K562 (cell line): ENCODE data around the gene REPS1. TPM values are rescaled to one million over a fixed set of nuclear protein-coding genes. Genes with fewer than 3 reads are reported as not detected.

ENCODE experiments used
- ATAC-seq: fragments of 200-7000 bp; cut with Tn5 transposase; 3 replicates; pipeline ENCODE4 v1.9.1; 2020; ENCODE audit warnings: moderate library complexity
- BruUV-seq: library from RNA; stranded (reverse); fragments of 400-500 nt; replicated peaks from 2 replicates; lab custom pipeline; 2021; lab: Mats Ljungman, UMichigan
- CTCF ChIA-PET: fragments of 300-600 bp; formaldehyde crosslinking; extraction: SDS; loops from one replicate; lab custom pipeline; 2021; ENCODE audit warnings: low intra/inter-chr PET ratio; lab: Yijun Ruan, JAX
- POLR2A ChIA-PET: fragments of 300-600, 350-650 bp; sonication (Branson Sonifier 250); formaldehyde crosslinking; extraction: SDS; loops from one replicate; lab custom pipeline; 2021; ENCODE audit warnings: antibody characterized with exemption, inconsistent platforms; lab: Yijun Ruan, JAX
- DNase-seq, 4 experiments: peaks; one replicate each; pipeline versions ENCODE4 v3.0.0 to v3.0.0-alpha.2; 2011 to 2018; ENCODE audit warnings: low spot score in 3 of 4, mixed read lengths in 3 of 4; ENCODE audit errors: extremely low read depth in 1 of 4
- FAIRE-seq: peaks from 2 replicates; lab custom pipeline; 2011; peaks lifted over from hg19 to GRCh38; lab: Jason Lieb, UNC
- H2AFZ ChIP-seq: 2 replicates; pipeline ENCODE4 v1.6.0; 2011; ENCODE audit warnings: low read depth, low read length, control low read depth, inconsistent platforms
- H3K27ac ChIP-seq: fragments of 200-600 bp; 3 replicates; pipeline ENCODE4 v1.8.0; 2011; ENCODE audit warnings: low read depth, mild to moderate bottlenecking, control low read depth, inconsistent platforms, low read length, moderate library complexity, mixed read lengths; ENCODE audit errors: extremely low read depth
- H3K27me3 ChIP-seq, 2 experiments: fragments of 300-600 bp in 1 of 2; 2 replicates in 1 of 2; 3 replicates in 1 of 2; pipeline versions ENCODE4 v1.6.0 to v1.8.0; 2011; ENCODE audit warnings: inconsistent platforms in 2 of 2, low read length in 2 of 2, mild to moderate bottlenecking in 1 of 2, mixed read lengths in 1 of 2, moderate library complexity in 1 of 2; ENCODE audit not compliant: control insufficient read depth in 2 of 2, insufficient read depth in 2 of 2
- H3K36me3 ChIP-seq: fragments of 300-600 bp; 3 replicates; pipeline ENCODE4 v1.8.0; 2011; ENCODE audit warnings: mild to moderate bottlenecking, low read length, inconsistent platforms; ENCODE audit not compliant: control insufficient read depth, insufficient read depth
- H3K4me1 ChIP-seq, 2 experiments: fragments of 200-600 bp in 1 of 2; replicated peaks in 1 of 2; 2 replicates in 1 of 2; 3 replicates in 1 of 2; pipeline versions ENCODE4 v1.5.1 to v1.8.0; 2011; ENCODE audit warnings: inconsistent platforms in 2 of 2, low read length in 2 of 2, mild to moderate bottlenecking in 1 of 2, mixed read lengths in 1 of 2, moderate library complexity in 1 of 2; ENCODE audit not compliant: control insufficient read depth in 2 of 2, insufficient read depth in 2 of 2
- H3K4me2 ChIP-seq: 2 replicates; pipeline ENCODE4 v1.6.1; 2011; ENCODE audit warnings: low read length, control low read depth, inconsistent platforms, mixed read lengths; ENCODE audit not compliant: insufficient read depth
- H3K4me3 ChIP-seq: fragments of 200-600 bp; sonication (generic), shearing (Covaris generic); 2 replicates; pipeline ENCODE4 v1.5.1; 2016; ENCODE audit warnings: control low read depth, inconsistent platforms
- H3K79me2 ChIP-seq: fragments of 200-600 bp; 3 replicates; pipeline ENCODE4 v1.8.0; 2011; ENCODE audit warnings: low read length, inconsistent platforms; ENCODE audit not compliant: control insufficient read depth, insufficient read depth
- H3K9ac ChIP-seq, 2 experiments: 2 replicates each; pipeline versions ENCODE4 v1.6.0 to v1.6.1; 2011; ENCODE audit warnings: low read depth in 2 of 2, low read length in 2 of 2, control low read depth in 1 of 2, inconsistent platforms in 1 of 2, mild to moderate bottlenecking in 1 of 2, mixed read lengths in 1 of 2; ENCODE audit not compliant: insufficient read depth in 1 of 2
- H3K9me1 ChIP-seq: one replicate; pipeline ENCODE4 v1.6.0; 2011; ENCODE audit warnings: inconsistent platforms, mild to moderate bottlenecking, low read length, moderate library complexity; ENCODE audit not compliant: control insufficient read depth, insufficient read depth
- H3K9me3 ChIP-seq: replicated peaks from 2 replicates; pipeline ENCODE4 v1.5.1; 2011; ENCODE audit warnings: low read depth, low read length, inconsistent platforms; ENCODE audit not compliant: control insufficient read depth, insufficient read depth
- H4K20me1 ChIP-seq: replicated peaks from 2 replicates; pipeline ENCODE4 v1.6.1; 2011; ENCODE audit warnings: low read length, inconsistent platforms, mixed read lengths; ENCODE audit not compliant: control insufficient read depth, insufficient read depth
- ATF6 ChIP-seq: sonication (generic); formaldehyde crosslinking; IDR thresholded peaks from 2 replicates; pipeline ENCODE4 v1.4.0; 2020; ENCODE audit warnings: mild to moderate bottlenecking, missing genetic modification reagents
- CHD2 ChIP-seq: IDR thresholded peaks from 2 replicates; pipeline ENCODE4 v1.6.1; 2011; ENCODE audit warnings: low read depth, low read length
- E2F5 ChIP-seq: sonication (generic); formaldehyde crosslinking; IDR thresholded peaks from 2 replicates; pipeline ENCODE4 v1.8.0; 2022; ENCODE audit warnings: mild to moderate bottlenecking, missing genetic modification reagents
- EZH2 ChIP-seq: IDR thresholded peaks from 2 replicates; pipeline ENCODE4 v1.6.1; 2012; ENCODE audit warnings: low read depth, mild to moderate bottlenecking, inconsistent platforms, low read length, borderline replicate concordance
- FOXK2 ChIP-seq, 2 experiments: fragments of 450-650 bp; IDR thresholded peaks in 1 of 2; conservative IDR thresholded peaks in 1 of 2; 2 replicates each; pipeline ENCODE4 v1.6.1; 2016; ENCODE audit warnings: low read depth in 2 of 2, mild to moderate bottlenecking in 1 of 2
- HINFP ChIP-seq: fragments of 450-650 bp; conservative IDR thresholded peaks from 2 replicates; pipeline ENCODE4 v1.6.1; 2016; ENCODE audit warnings: missing genetic modification characterization, low read depth, mild to moderate bottlenecking, control low read depth, missing compliant biosample characterization
- MED1 ChIP-seq: sonication (generic); formaldehyde crosslinking; IDR thresholded peaks from 2 replicates; pipeline ENCODE4 v1.8.1; 2023; ENCODE audit warnings: missing genetic modification reagents, borderline replicate concordance
- NCOR1 ChIP-seq: fragments of 450-650 bp; IDR thresholded peaks from 2 replicates; pipeline ENCODE4 v1.6.1; 2016; ENCODE audit warnings: mild to moderate bottlenecking, moderate library complexity
- NFE2 ChIP-seq: IDR thresholded peaks from 2 replicates; pipeline ENCODE4 v1.6.1; 2014; ENCODE audit warnings: antibody characterized with exemption, low read depth
- SNAPC5 ChIP-seq: fragments of 250-450 bp; sonication (Bioruptor Pico); IDR thresholded peaks from 2 replicates; pipeline ENCODE4 v1.8.0; 2021; ENCODE audit warnings: moderate library complexity, mild to moderate bottlenecking, inconsistent platforms
- STAT5B ChIP-seq: fragments of 250-450 bp; sonication (Bioruptor Pico); IDR thresholded peaks from 2 replicates; pipeline ENCODE4 v1.8.0; 2021; ENCODE audit warnings: mild to moderate bottlenecking, inconsistent platforms
- TAL1 ChIP-seq: fragments of 450-650 bp; IDR thresholded peaks from 2 replicates; pipeline ENCODE4 v1.6.1; 2016; ENCODE audit warnings: mild to moderate bottlenecking
- TCF7 ChIP-seq: sonication (generic); IDR thresholded peaks from 2 replicates; pipeline ENCODE4 v1.6.1; 2016; ENCODE audit warnings: antibody characterized with exemption, borderline replicate concordance
- ZNF121 ChIP-seq: sonication (generic); formaldehyde crosslinking; conservative IDR thresholded peaks from 2 replicates; pipeline ENCODE4 v1.8.0; 2022; ENCODE audit warnings: missing genetic modification reagents
- ZNF175 ChIP-seq: fragments of 200-800 bp; sonication (Bioruptor generic); IDR thresholded peaks from 2 replicates; pipeline ENCODE4 v1.6.1; 2016; ENCODE audit warnings: low read depth, mild to moderate bottlenecking, missing genetic modification characterization, missing compliant biosample characterization
- ZNF277 ChIP-seq: fragments of 250-450 bp; sonication (Bioruptor Pico); IDR thresholded peaks from 2 replicates; pipeline ENCODE4 v1.8.0; 2022; ENCODE audit warnings: inconsistent platforms, mild to moderate bottlenecking, moderate library complexity, borderline replicate concordance
- ZNF764 ChIP-seq: fragments of 250-450 bp; sonication (Bioruptor Pico); IDR thresholded peaks from 2 replicates; pipeline ENCODE4 v1.4.0; 2020; ENCODE audit warnings: low read depth, mild to moderate bottlenecking, moderate library complexity
- WGBS: fragments of 100-300 bp; shearing (Covaris generic); methylation state at CpG from one replicate; pipeline ENCODE4 v1.1.6; 2016; ENCODE audit warnings: low coverage, mixed read lengths; ENCODE audit not compliant: insufficient coverage; ENCODE audit errors: missing lambda C conversion rate; 5-methylcytosine and 5-hydroxymethylcytosine counted together
- in situ Hi-C: fragments of 300-500 bp; cut with MboI; formaldehyde crosslinking; loops from 4 replicates; pipeline ENCODE4 v1.15.0; 2018; ENCODE audit warnings: inconsistent platforms, mixed read lengths
- intact Hi-C: fragments of 100-400 bp; cut with micrococcal nuclease; formaldehyde crosslinking; loops from 2 replicates; pipeline ENCODE4 v1.14.2; 2022
- polyA plus RNA-seq, 8 experiments: library from polyadenylated mRNA; depleted of rRNA in 4 of 8; stranded (reverse) in 5 of 8; unstranded in 3 of 8; fragments of >200 nt; fragmentation: Nextera tagmentation in 2 of 8; fragmentation: Illumina TruSeq in 1 of 8; extraction: Ambion mirVana in 2 of 8; extraction: Trizol in 1 of 8; gene quantifications; 2 replicates each; pipeline versions ENCODE4 v1.2.1 to v1.2.3, GENCODE V29; 2011 to 2014; ENCODE audit warnings: inconsistent platforms in 1 of 8, missing spikeins in 1 of 8
- total RNA-seq, 7 experiments: library from RNA; depleted of rRNA in 6 of 7; stranded (reverse); fragments of >200 nt in 6 of 7; fragmentation: Illumina TruSeq in 2 of 7; extraction: Trizol in 2 of 7; gene quantifications; 2 replicates each; pipeline versions ENCODE4 v1.2.1 to v1.2.3, GENCODE V29; 2011 to 2021; ENCODE audit warnings: low replicate concordance in 1 of 7

REPS1 gene
- total and polyA plus RNA-seq, 9 of the 15 experiments (the other 6 are each of a cell fraction or from before 2014, with no cell fraction given): 7.9 to 36.0 (median 27.8) TPM

- 86% methylated on average over 1 of the region's 1 CpG for WGBS
- no peaks in the 10 kb centered on the region; a peak in 2 of 5 replicates for H3K4me1 ChIP-seq
- no peak for DNase-seq
- ATAC-seq: no peak; the same call in 2 of the 3 replicates
- FAIRE-seq: no peak
- peaks cover 3% of the 10 kb centered on the region; the same call in 2 of the 3 replicates for H3K79me2 ChIP-seq
- no peak overlapping the region for H2AFZ ChIP-seq
- H3K9me1 ChIP-seq: no peaks in the 10 kb centered on the region
- intact Hi-C loops (loop anchor here (5.0 kb wide), 1 partner anchor 39 kb away; the partner anchor contains the start of gene REPS1), in situ Hi-C loops (no loop called here)
- H3K4me3 ChIP-seq: no peak overlapping the region
- peaks cover 8% of the 10 kb centered on the region; the same call in 2 of the 3 replicates for H3K36me3 ChIP-seq
- no peaks in the 10 kb centered on the region for H4K20me1 ChIP-seq
- H3K27ac ChIP-seq: no peak overlapping the region
- ChIA-PET POLR2A (interaction anchor here (1.0 kb wide), 1 partner anchor 38 kb away, joined by 3 read pairs; no protein-coding TSS in a partner anchor), CTCF (no interaction called here)
- H3K4me2 ChIP-seq: no peak overlapping the region
- BruUV-seq: no TSS peak
- H3K27me3 ChIP-seq: no peaks in the 10 kb centered on the region
- H3K9me3 ChIP-seq: no peaks in the 10 kb centered on the region
- H3K9ac ChIP-seq: no peak overlapping the region
- no peak for TF ChIP-seq ZNF277 (CRISPR knock-in tag)
- TF ChIP-seq CHD2: no peak
- TF ChIP-seq E2F5 (CRISPR knock-in tag): no peak
- TF ChIP-seq TAL1: no peak
- no peak for TF ChIP-seq STAT5B
- no peak for TF ChIP-seq ZNF764 (CRISPR knock-in tag)
- no peak for TF ChIP-seq NCOR1
- TF ChIP-seq SNAPC5 (CRISPR knock-in tag): no peak
- no peak for TF ChIP-seq TCF7
- TF ChIP-seq ZNF175 (CRISPR knock-in tag): no peak
- no peak for TF ChIP-seq FOXK2 (conservative IDR thresholded peaks at IDR 0.05 in 1 of 2, IDR thresholded peaks at IDR 0.05 in 1 of 2; ENCODE audit: low read depth in 2 of 2)
- no peak for TF ChIP-seq EZH2
- no peak for TF ChIP-seq ZNF121
- TF ChIP-seq MED1 (CRISPR knock-in tag): no peak
- no peak for TF ChIP-seq ATF6
- TF ChIP-seq NFE2: no peak
- no peak for TF ChIP-seq HINFP
These were observed 39.4 kb downstream of the REPS1 start for GRCh38 chr6:138948546-138949179.
